A549 treated with DMSO at 1 μM for 4 hours (cell line): ENCODE results near the gene ITGA2B. TPM values are rescaled to one million over a fixed set of nuclear protein-coding genes. Genes with fewer than 3 reads are reported as not detected.

Experiments used
- total RNA-seq: library from RNA; stranded (reverse); fragments of 200-300 nt; extraction: Qiagen RNA extraction; gene quantifications from 5 replicates; pipeline ENCODE4 v1.2.3, GENCODE V29; 2022; ENCODE audit warnings: low read depth

ITGA2B gene
- 1.3 to 1.8 TPM (median 1.5 TPM) in 5 replicates for total RNA-seq

DNA sequence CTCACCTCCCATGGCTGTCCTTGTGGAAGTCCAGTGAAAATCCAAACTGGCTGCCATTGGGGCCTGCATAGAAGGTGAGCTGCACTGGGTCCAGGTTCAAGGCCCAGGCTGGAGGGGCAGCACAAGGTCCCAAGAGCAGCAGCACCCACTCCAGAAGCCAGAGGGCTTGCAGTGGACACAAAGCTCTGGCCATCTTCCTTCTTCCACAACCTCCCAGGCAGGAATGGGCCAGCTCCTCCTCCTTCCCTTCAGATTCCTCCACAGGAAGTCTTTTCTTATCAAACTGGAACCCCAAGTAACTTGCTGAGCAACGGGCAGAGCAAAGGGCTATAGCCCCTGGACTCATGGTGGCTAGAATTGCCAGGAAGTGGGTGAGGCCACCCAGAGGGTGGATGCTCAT lies at the start of gene ITGA2B:
Gene ITGA2B (minus strand): TSS at position 369 of the 400 bp plus-strand sequence. CDS start 176 bp downstream, at position 193.

DNA sequence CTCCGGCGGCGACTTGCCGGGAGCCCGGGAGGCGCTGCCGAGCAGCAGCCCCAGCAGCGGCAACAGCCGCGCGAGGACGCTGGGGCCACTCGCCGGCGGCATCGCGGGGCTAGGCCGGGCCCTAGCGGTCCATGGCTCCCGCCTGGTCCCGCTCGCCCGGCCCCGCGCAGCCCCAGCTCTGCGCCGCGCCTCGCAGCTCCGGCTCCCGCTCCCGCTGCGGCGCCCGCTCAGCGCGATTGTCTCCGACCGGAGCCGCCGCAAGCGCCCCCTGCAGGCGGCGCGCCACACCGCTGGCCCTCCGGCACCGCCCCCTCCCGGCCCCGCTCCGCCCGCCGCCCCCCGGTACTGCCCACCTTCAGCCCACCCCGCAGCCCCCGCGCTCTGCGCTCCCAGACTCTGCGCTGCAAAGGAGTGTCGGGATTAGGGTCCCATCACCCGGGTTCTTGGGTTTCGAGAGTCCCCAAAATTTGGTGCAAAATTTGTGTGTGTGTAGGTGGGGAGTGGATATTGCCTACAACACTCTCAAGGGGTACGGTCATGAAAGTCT lies 25.8 kb downstream of the ITGA2B start, which contains the start of gene FAM171A2:
Gene FAM171A2 (minus strand): TSS at position 241 of the 547 bp plus-strand sequence. CDS start 139 bp downstream, at position 102.

DNA sequence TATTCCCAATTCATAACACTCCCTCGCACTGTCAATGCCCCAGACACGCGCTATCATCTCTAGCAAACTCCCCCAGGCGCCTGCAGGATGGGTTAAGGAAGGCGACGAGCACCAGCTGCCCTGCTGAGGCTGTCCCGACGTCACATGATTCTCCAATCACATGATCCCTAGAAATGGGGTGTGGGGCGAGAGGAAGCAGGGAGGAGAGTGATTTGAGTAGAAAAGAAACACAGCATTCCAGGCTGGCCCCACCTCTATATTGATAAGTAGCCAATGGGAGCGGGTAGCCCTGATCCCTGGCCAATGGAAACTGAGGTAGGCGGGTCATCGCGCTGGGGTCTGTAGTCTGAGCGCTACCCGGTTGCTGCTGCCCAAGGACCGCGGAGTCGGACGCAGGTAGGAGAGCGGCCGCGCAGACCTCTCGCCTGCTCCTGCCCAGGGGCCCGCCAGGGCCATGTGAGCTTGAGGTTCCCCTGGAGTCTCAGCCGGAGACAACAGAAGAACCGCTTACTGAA lies 44.5 kb downstream of the ITGA2B start, which contains the start of gene GRN:
Gene GRN (plus strand): TSS at position 364 of the 515 bp plus-strand sequence. CDS start 3,863 bp downstream, outside the sequence.

DNA sequence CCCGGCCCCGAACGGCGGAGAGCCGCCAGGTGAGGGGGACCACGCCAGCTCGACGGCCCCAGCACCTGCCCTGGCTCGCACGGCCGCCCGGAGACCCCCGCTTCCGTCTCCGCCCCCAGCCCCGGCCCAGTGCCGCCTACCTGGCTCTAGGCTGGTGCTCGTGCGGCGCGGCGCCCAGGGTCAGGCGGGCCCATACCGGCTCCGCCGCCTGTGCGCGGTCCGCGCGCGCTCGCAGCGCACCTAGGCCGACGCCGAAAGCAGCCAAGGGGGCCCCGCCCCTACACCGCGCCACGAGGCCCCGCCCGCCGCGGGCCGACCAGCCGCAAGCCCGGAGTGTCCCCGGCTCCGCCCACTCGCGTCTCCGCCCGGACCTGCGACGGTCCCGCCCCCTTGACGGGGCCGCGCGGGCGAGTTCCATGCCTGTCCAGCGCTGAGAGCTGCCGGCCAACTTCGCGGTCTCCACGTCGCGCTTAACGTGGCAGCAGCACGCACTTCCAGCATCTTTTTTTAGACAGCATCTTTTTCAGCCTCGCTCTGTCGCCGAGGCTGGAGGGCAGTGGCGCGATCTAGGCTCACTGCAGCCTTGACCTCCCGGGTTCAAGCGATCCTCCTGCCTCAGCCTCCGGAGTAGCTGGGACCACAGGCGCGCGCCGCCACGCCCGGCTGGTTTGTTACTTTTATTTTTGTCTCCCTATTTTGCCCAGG lies 64.7 kb downstream of the ITGA2B start, which contains the start of gene SLC25A39:
Gene SLC25A39 (minus strand): TSS at position 253 of the 705 bp plus-strand sequence. CDS start 1,261 bp downstream, outside the sequence.

Other genes starting within 250 kb of the ITGA2B start
- 8.2 to 9.9 TPM (median 8.8 TPM) in 5 replicates for gene HROB, start 247.7 kb downstream of the ITGA2B start, total RNA-seq
- gene ASB16, start 218.9 kb downstream of the ITGA2B start, total RNA-seq: 0.08 to 0.17 TPM (median 0.10 TPM) in 5 replicates
- gene TMUB2, start 202.7 kb downstream of the ITGA2B start, total RNA-seq: 37.3 to 45.0 TPM (median 43.9 TPM) in 5 replicates
- 56.7 to 69.2 TPM (median 64.8 TPM) in 5 replicates for gene ATXN7L3, start 189.8 kb downstream of the ITGA2B start, total RNA-seq
- 91.4 to 114 TPM (median 106 TPM) in 5 replicates for gene UBTF, start 170.0 kb downstream of the ITGA2B start, total RNA-seq
- gene SLC4A1, start 121.5 kb downstream of the ITGA2B start, total RNA-seq: not detected in 5 replicates
- 0.18 to 0.71 TPM (median 0.69 TPM) in 5 replicates for gene RUNDC3A, start 81.0 kb downstream of the ITGA2B start, total RNA-seq
- 163 to 221 TPM (median 189 TPM) in 5 replicates for gene SLC25A39, start 64.8 kb downstream of the ITGA2B start, total RNA-seq
- gene GRN, start 44.3 kb downstream of the ITGA2B start, total RNA-seq: 214 to 235 TPM (median 233 TPM) in 5 replicates
- 2.6 to 4.8 TPM (median 3.8 TPM) in 5 replicates for gene FAM171A2, start 25.8 kb downstream of the ITGA2B start, total RNA-seq
- gene GPATCH8, start 113.8 kb upstream of the ITGA2B start, total RNA-seq: 20.4 to 24.5 TPM (median 24.2 TPM) in 5 replicates
- gene FZD2, start 167.8 kb upstream of the ITGA2B start, total RNA-seq: 31.5 to 46.5 TPM (median 38.7 TPM) in 5 replicates